ENCODE results near the gene TRAK1.

DNA sequence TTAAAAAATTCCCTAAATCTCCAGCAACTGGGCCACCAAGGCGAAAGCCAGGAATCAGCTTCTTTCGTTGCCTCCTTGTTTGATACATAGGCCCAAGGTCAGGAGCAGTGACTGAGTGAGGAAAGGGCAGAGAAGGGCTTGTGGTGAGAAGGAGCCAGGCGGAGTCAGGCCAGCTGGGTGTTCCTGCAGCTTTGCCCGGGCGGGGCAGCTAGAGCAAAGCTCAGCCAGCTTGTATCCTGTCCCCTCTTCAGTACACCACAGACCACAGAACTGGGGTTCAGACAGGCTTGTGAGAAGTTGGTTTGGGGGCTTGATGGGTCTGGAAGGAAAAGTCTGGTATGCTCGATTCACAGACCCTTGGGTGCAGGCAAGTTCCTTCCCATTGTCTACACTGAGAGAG is 122.3 kb downstream of the TRAK1 start:
- TF ChIP-seq SUZ12 (IDR thresholded peaks at IDR 0.05) (no peak), FOXA1 (IDR thresholded peaks at IDR 0.05) (no peak), TARDBP (IDR thresholded peaks at IDR 0.05) (no peak)
- TF ChIP-seq, protein P1, sequence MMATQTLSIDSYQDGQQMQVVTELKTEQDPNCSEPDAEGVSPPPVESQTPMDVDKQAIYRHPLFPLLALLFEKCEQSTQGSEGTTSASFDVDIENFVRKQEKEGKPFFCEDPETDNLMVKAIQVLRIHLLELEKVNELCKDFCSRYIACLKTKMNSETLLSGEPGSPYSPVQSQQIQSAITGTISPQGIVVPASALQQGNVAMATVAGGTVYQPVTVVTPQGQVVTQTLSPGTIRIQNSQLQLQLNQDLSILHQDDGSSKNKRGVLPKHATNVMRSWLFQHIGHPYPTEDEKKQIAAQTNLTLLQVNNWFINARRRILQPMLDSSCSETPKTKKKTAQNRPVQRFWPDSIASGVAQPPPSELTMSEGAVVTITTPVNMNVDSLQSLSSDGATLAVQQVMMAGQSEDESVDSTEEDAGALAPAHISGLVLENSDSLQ (IDR thresholded peaks at IDR 0.05) = no peak

Measured in HEK293T (cell line).